ENCODE measurements around the gene MYADML2.

MYADML2 gene

GRCh38 chr17:81890447-81891302, 56.4 kb downstream of the MYADML2 start:
- peak; percentile 46 for DNase-seq

All from stimulated activated CD4-positive, alpha-beta T cell treated with anti-CD3 and anti-CD28 coated beads, Interleukin-15, amount 100 ng/mL, for 24 hours (primary cell).